ENCODE measurements around the gene CST7. TPM values are rescaled to one million over a fixed set of nuclear protein-coding genes. Genes with fewer than 3 reads are reported as not detected.

Gene CST7
- total RNA-seq, 1 experiment from 2014 or later: not detected

- Histone ChIP-seq H3K4me1 (ENCODE audit: control insufficient read depth, insufficient read depth, low read length) (no peaks in the 10 kb centered on the region), H3K27me3 (ENCODE audit: control insufficient read depth, insufficient read depth, low read length) (no peaks in the 10 kb centered on the region), H3K27ac (ENCODE audit: low read length) (no peak overlapping the region), H3K4me3 (ENCODE audit: low read depth in 2 of 2, low read length in 2 of 2) (no peak overlapping the region), H3K9me3 (ENCODE audit: control insufficient read depth, insufficient read depth, low read depth, low read length) (no peaks in the 10 kb centered on the region), H3K36me3 (ENCODE audit: control insufficient read depth, insufficient read depth, low read length) (peaks cover 2% of the 10 kb centered on the region)
- in situ Hi-C loops (cut with HindIII; ENCODE audit: low pct_unique_long_range_greater_than_20kb, low sequenced_read_pairs): no loop called here
- CTCF ChIA-PET: no interaction called here
- BruUV-seq (replicated peaks): no TSS peak
- intact Hi-C loops (cut with micrococcal nuclease; ENCODE audit: unreplicated experiment): no loop called here
- ATAC-seq (no peak), DNase-seq (ENCODE audit: low read depth, low spot score) (no peak)
- TF ChIP-seq REST (IDR thresholded peaks at IDR 0.05; ENCODE audit: insufficient read depth in 1 of 2, low read depth in 2 of 2, low read length in 1 of 2) (no peak), SIN3A (IDR thresholded peaks at IDR 0.05; ENCODE audit: borderline replicate concordance, insufficient read depth, low read depth, low read length) (no peak), POLR2AphosphoS5 (IDR thresholded peaks at IDR 0.05; ENCODE audit: low read depth, low read length) (no peak), CTCF (IDR thresholded peaks at IDR 0.05) (no peak), TCF7L2 (IDR thresholded peaks at IDR 0.05; ENCODE audit: low read depth, low read length) (no peak)
- POLR2A ChIA-PET: no interaction called here
These were observed 13.1 kb downstream of the CST7 start for GRCh38 chr20:24962182-24962492.

GRCh38 chr20:24962510-24962909 is 13.4 kb downstream of the CST7 start:
- in situ Hi-C loops (cut with HindIII; ENCODE audit: low pct_unique_long_range_greater_than_20kb, low sequenced_read_pairs): no loop called here
- no peak for TF ChIP-seq POLR2AphosphoS5 (IDR thresholded peaks at IDR 0.05; ENCODE audit: low read depth, low read length)
- TF ChIP-seq TCF7L2 (IDR thresholded peaks at IDR 0.05; ENCODE audit: low read depth, low read length): no peak
- no peak for TF ChIP-seq REST (IDR thresholded peaks at IDR 0.05; ENCODE audit: insufficient read depth in 1 of 2, low read depth in 2 of 2, low read length in 1 of 2)
- no peak for TF ChIP-seq SIN3A (IDR thresholded peaks at IDR 0.05; ENCODE audit: borderline replicate concordance, insufficient read depth, low read depth, low read length)
- TF ChIP-seq CTCF (IDR thresholded peaks at IDR 0.05): no peak
- ChIA-PET CTCF (no interaction called here), POLR2A (no interaction called here)
- Histone ChIP-seq H3K36me3 (ENCODE audit: control insufficient read depth, insufficient read depth, low read length) (peaks cover 2% of the 10 kb centered on the region), H3K27ac (ENCODE audit: low read length) (no peak overlapping the region), H3K9me3 (ENCODE audit: control insufficient read depth, insufficient read depth, low read depth, low read length) (no peaks in the 10 kb centered on the region), H3K27me3 (ENCODE audit: control insufficient read depth, insufficient read depth, low read length) (no peaks in the 10 kb centered on the region), H3K4me3 (ENCODE audit: low read depth in 2 of 2, low read length in 2 of 2) (no peak overlapping the region), H3K4me1 (ENCODE audit: control insufficient read depth, insufficient read depth, low read length) (no peaks in the 10 kb centered on the region)
- BruUV-seq (replicated peaks): no TSS peak
- intact Hi-C loops (cut with micrococcal nuclease; ENCODE audit: unreplicated experiment): no loop called here
- ATAC-seq: no peak
- DNase-seq (ENCODE audit: low read depth, low spot score): no peak
